Cardiac fibroblast (primary cell): ENCODE measurements around the gene FAM171A2.
A peak's percentile ranks its signal among the peaks of the same experiment; 100 is the strongest.

Source experiments
- DNase-seq, 2 donors: peaks; one replicate each; pipeline versions ENCODE4 v3.0.0 to v3.0.0-alpha.2; 2010; ENCODE audit warnings: low read depth in 2 of 2
- H3K4me3 ChIP-seq, 2 donors: replicated peaks in 1 of 2; 1 replicate in 1 of 2; 2 replicates in 1 of 2; pipeline ENCODE4 v1.5.1; 2011; ENCODE audit warnings: low read depth in 2 of 2, low read length in 2 of 2, mild to moderate bottlenecking in 2 of 2, moderate library complexity in 1 of 2
- CTCF ChIP-seq: IDR thresholded peaks from one replicate; pipeline ENCODE4 v1.5.1; 2011; ENCODE audit warnings: low read depth, mild to moderate bottlenecking, low read length, inconsistent platforms

FAM171A2 gene

GRCh38 chr17:44359006-44359405, 4.6 kb downstream of the FAM171A2 start:
- no peak overlapping the region for H3K4me3 ChIP-seq
- DNase-seq: no peak
- TF ChIP-seq CTCF: no peak

GRCh38 chr17:44358066-44358465, 5.6 kb downstream of the FAM171A2 start:
- no peak for TF ChIP-seq CTCF
- no peak for DNase-seq
- no peak overlapping the region for H3K4me3 ChIP-seq

- DNase-seq: no peak
- H3K4me3 ChIP-seq: no peak overlapping the region
- no peak for TF ChIP-seq CTCF
These were observed 7.4 kb downstream of the FAM171A2 start for GRCh38 chr17:44356241-44356640.

- H3K4me3 ChIP-seq: no peak overlapping the region
- no peak for TF ChIP-seq CTCF
- no peak for DNase-seq
These were observed 8.0 kb downstream of the FAM171A2 start for GRCh38 chr17:44355642-44356099.

GRCh38 chr17:44354582-44355561, 8.8 kb downstream of the FAM171A2 start:
- peak; percentile 25 for TF ChIP-seq CTCF
- no peak overlapping the region for H3K4me3 ChIP-seq
- DNase-seq: no peak

GRCh38 chr17:44353672-44354331, 9.9 kb downstream of the FAM171A2 start:
- no peak for TF ChIP-seq CTCF
- peak in 1 of 2 donors; percentile 11 for DNase-seq
- peak overlapping the region in 1 of 2 donors; percentile 34 for H3K4me3 ChIP-seq
